RWPE2 (cell line): Measurements from ENCODE around the gene SLC25A25.

Experiments used
- ATAC-seq: fragments of 200-7000 bp; cut with Tn5 transposase; 3 replicates; pipeline ENCODE4 v1.9.1; 2021; ENCODE audit warnings: low read depth
- DNase-seq: peaks from one replicate; pipeline ENCODE4 v3.0.0-alpha.2; 2020; ENCODE audit warnings: low spot score
- H3K27ac ChIP-seq: fragments of 450-650 bp; 2 replicates; pipeline ENCODE4 v1.5.1; 2017; ENCODE audit warnings: mild to moderate bottlenecking; ENCODE audit not compliant: poor library complexity, severe bottlenecking
- H3K27me3 ChIP-seq: fragments of 250-450 bp; sonication (Bioruptor Pico); 2 replicates; pipeline ENCODE4 v1.5.1; 2021; ENCODE audit warnings: mild to moderate bottlenecking, moderate library complexity; ENCODE audit not compliant: insufficient read depth, poor library complexity, severe bottlenecking
- H3K36me3 ChIP-seq: fragments of 250-450 bp; sonication (Bioruptor Pico); 2 replicates; pipeline ENCODE4 v1.5.1; 2020; ENCODE audit warnings: low read depth, mild to moderate bottlenecking, moderate library complexity
- H3K4me1 ChIP-seq: fragments of 250-450 bp; sonication (Bioruptor Pico); 2 replicates; pipeline ENCODE4 v1.5.1; 2021; ENCODE audit warnings: mild to moderate bottlenecking, moderate library complexity; ENCODE audit not compliant: insufficient read depth, poor library complexity, severe bottlenecking
- H3K4me3 ChIP-seq: fragments of 250-450 bp; sonication (Bioruptor Pico); 2 replicates; pipeline ENCODE4 v1.5.1; 2021; ENCODE audit warnings: mild to moderate bottlenecking, moderate library complexity; ENCODE audit not compliant: severe bottlenecking
- H3K9me3 ChIP-seq: fragments of 250-450 bp; sonication (Bioruptor Pico); 2 replicates; pipeline ENCODE4 v1.5.1; 2021; ENCODE audit warnings: mild to moderate bottlenecking, moderate library complexity; ENCODE audit not compliant: severe bottlenecking
- TF ChIP-seq, protein P1 (sequence below): fragments of 450-650 bp; IDR thresholded peaks from one replicate; pipeline ENCODE4 v1.5.1; 2017; ENCODE audit warnings: mild to moderate bottlenecking, moderate library complexity; ENCODE audit not compliant: poor library complexity, severe bottlenecking

SLC25A25 gene

DNA sequence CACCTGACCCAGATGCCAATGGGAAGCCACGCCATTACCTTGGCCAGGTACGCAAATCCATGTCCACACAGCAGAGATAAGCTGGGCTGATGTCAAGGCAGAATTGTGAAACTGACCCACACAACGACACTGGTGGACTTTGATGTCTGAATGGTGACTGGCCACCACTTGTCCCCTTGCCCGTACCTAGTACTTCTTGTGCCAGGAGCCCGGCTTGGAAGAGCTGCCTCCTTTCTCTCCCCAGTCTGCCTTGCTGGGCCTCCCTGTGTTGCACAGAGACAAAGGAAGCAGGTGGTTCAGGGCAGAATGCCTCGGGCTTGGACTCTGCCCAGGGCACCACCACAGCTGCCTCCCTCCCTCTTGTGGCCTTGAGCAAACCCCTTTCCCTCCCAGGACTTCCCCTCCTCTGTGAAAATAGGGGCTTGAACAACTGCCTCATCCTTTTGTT lies 36.2 kb downstream of the SLC25A25 start:
- Histone ChIP-seq H3K4me3 (no peak overlapping the region), H3K36me3 (peaks cover 56% of the 10 kb centered on the region), H3K4me1 (peaks cover 9% of the 10 kb centered on the region), H3K27ac (no peak overlapping the region), H3K9me3 (no peaks in the 10 kb centered on the region), H3K27me3 (no peaks in the 10 kb centered on the region)
- no peak for DNase-seq
- TF ChIP-seq, protein P1, sequence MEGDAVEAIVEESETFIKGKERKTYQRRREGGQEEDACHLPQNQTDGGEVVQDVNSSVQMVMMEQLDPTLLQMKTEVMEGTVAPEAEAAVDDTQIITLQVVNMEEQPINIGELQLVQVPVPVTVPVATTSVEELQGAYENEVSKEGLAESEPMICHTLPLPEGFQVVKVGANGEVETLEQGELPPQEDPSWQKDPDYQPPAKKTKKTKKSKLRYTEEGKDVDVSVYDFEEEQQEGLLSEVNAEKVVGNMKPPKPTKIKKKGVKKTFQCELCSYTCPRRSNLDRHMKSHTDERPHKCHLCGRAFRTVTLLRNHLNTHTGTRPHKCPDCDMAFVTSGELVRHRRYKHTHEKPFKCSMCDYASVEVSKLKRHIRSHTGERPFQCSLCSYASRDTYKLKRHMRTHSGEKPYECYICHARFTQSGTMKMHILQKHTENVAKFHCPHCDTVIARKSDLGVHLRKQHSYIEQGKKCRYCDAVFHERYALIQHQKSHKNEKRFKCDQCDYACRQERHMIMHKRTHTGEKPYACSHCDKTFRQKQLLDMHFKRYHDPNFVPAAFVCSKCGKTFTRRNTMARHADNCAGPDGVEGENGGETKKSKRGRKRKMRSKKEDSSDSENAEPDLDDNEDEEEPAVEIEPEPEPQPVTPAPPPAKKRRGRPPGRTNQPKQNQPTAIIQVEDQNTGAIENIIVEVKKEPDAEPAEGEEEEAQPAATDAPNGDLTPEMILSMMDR, result no peak
- ATAC-seq, result no peak

DNA sequence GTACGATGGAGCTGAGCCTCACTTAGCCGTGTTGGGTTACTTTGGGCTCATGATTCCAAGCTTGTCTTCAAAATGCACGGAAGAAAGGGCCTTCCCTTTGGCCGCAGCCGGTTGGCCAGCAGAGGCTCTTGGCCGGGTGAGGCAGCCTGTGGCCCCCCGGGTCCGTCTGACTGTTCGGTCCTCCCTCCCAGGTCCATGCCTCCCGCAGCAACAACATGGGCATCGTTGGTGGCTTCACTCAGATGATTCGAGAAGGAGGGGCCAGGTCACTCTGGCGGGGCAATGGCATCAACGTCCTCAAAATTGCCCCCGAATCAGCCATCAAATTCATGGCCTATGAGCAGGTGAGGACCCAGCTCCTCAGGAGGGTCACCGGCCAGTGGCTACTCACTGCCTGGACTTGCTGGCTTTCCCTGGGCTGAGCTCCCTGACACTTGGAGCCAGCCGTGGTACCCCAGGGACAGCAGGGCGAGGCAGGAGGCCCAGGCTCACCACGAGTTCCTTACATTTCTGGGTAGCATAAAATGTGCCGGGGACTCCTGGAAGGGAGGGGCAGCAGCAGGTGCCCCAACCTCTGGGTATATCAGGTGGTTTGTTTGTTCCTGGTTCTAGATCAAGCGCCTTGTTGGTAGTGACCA lies 37.6 kb downstream of the SLC25A25 start:
- no peak for ATAC-seq
- peaks cover 56% of the 10 kb centered on the region for H3K36me3 ChIP-seq

GRCh38 chr9:128106181-128106939 lies 38.3 kb downstream of the SLC25A25 start:
- H3K27me3 ChIP-seq, result no peaks in the 10 kb centered on the region
- H3K4me3 ChIP-seq, result no peak overlapping the region
- H3K9me3 ChIP-seq, result no peaks in the 10 kb centered on the region
- DNase-seq (no peak), ATAC-seq (no peak)
- H3K4me1 ChIP-seq, result no peaks in the 10 kb centered on the region
- H3K27ac ChIP-seq, result no peak overlapping the region
- peaks cover 49% of the 10 kb centered on the region for H3K36me3 ChIP-seq
- TF ChIP-seq, protein P1, result no peak

More for the DNA sequence above, 37.6 kb downstream of the SLC25A25 start:
- no peak overlapping the region for H3K27ac ChIP-seq
- no peak overlapping the region for H3K4me3 ChIP-seq
- H3K4me1 ChIP-seq, result no peaks in the 10 kb centered on the region
- DNase-seq, result no peak
- no peaks in the 10 kb centered on the region for H3K27me3 ChIP-seq
- H3K9me3 ChIP-seq, result no peaks in the 10 kb centered on the region
- TF ChIP-seq, protein P1, result no peak

- Histone ChIP-seq H3K36me3 (peaks cover 48% of the 10 kb centered on the region), H3K4me3 (no peak overlapping the region), H3K4me1 (no peaks in the 10 kb centered on the region), H3K9me3 (no peaks in the 10 kb centered on the region), H3K27ac (no peak overlapping the region), H3K27me3 (no peaks in the 10 kb centered on the region)
- ATAC-seq (no peak), DNase-seq (no peak)
- TF ChIP-seq, protein P1, result no peak
Measured at GRCh38 chr9:128106940-128107467, 39.0 kb downstream of the SLC25A25 start.
